K562 (cell line): ENCODE data around the gene MRPL54. TPM values are rescaled to one million over a fixed set of nuclear protein-coding genes. Genes with fewer than 3 reads are reported as not detected.

Experiments used
- BHLHE40 ChIP-seq: IDR thresholded peaks from 2 replicates; pipeline ENCODE4 v1.6.1; 2011; ENCODE audit warnings: low read length, improper control_type of control experiment
- CXXC5 ChIP-seq: fragments of 250-450 bp; sonication (Bioruptor Pico); IDR thresholded peaks from 2 replicates; pipeline ENCODE4 v1.8.0; 2022; ENCODE audit warnings: inconsistent platforms, mild to moderate bottlenecking, moderate library complexity
- FOXP1 ChIP-seq: sonication (generic); formaldehyde crosslinking; IDR thresholded peaks from 2 replicates; pipeline ENCODE4 v1.8.0; 2022; ENCODE audit warnings: mild to moderate bottlenecking, missing genetic modification reagents
- HMG20B ChIP-seq: fragments of 250-450 bp; sonication (Bioruptor Pico); IDR thresholded peaks from 2 replicates; pipeline ENCODE4 v1.5.0; 2021; ENCODE audit warnings: mild to moderate bottlenecking
- MCM7 ChIP-seq, 2 experiments: fragments of 450-650 bp; IDR thresholded peaks; 2 replicates each; pipeline ENCODE4 v1.6.1; 2016 to 2018
- MEIS2 ChIP-seq: fragments of 450-650 bp; IDR thresholded peaks from 2 replicates; pipeline ENCODE4 v1.6.1; 2014; ENCODE audit warnings: mild to moderate bottlenecking; ENCODE audit not compliant: partially characterized antibody
- MYNN ChIP-seq, 2 experiments: sonication (generic); formaldehyde crosslinking in 1 of 2; IDR thresholded peaks; 2 replicates each; pipeline versions ENCODE4 v1.5.0 to v1.6.1; 2016 to 2020; ENCODE audit warnings: antibody characterized with exemption in 1 of 2, missing genetic modification reagents in 1 of 2
- NFIC ChIP-seq: fragments of 450-650 bp; IDR thresholded peaks from 2 replicates; pipeline ENCODE4 v1.6.1; 2017; ENCODE audit warnings: mild to moderate bottlenecking, inconsistent platforms
- PML ChIP-seq: IDR thresholded peaks from 2 replicates; pipeline ENCODE4 v1.6.1; 2012; ENCODE audit warnings: low read length, inconsistent platforms
- SETDB1 ChIP-seq: IDR thresholded peaks from one replicate; pipeline ENCODE4 v1.6.1; 2012; ENCODE audit warnings: low read length, control low read depth, inconsistent platforms
- SIX5 ChIP-seq, 2 experiments: IDR thresholded peaks; 2 replicates each; pipeline ENCODE4 v1.6.1; 2011; ENCODE audit warnings: low read length in 2 of 2, borderline replicate concordance in 1 of 2, low read depth in 1 of 2, mild to moderate bottlenecking in 1 of 2, moderate library complexity in 1 of 2; ENCODE audit not compliant: insufficient read depth in 1 of 2
- ZNF324 ChIP-seq: fragments of 250-450 bp; sonication (Bioruptor Pico); IDR thresholded peaks from 2 replicates; pipeline ENCODE4 v1.4.0; 2020; ENCODE audit warnings: mild to moderate bottlenecking
- ZNF354B ChIP-seq: fragments of 250-450 bp; sonication (Bioruptor Pico); IDR thresholded peaks from 2 replicates; pipeline ENCODE4 v1.4.0; 2020
- ZNF766 ChIP-seq: fragments of 200-800 bp; sonication (Bioruptor generic); conservative IDR thresholded peaks from 2 replicates; pipeline ENCODE4 v1.6.1; 2016; ENCODE audit warnings: missing genetic modification characterization, missing compliant biosample characterization
- polyA plus RNA-seq, 8 experiments: library from polyadenylated mRNA; depleted of rRNA in 4 of 8; stranded (reverse) in 5 of 8; unstranded in 3 of 8; fragments of >200 nt; fragmentation: Nextera tagmentation in 2 of 8; fragmentation: Illumina TruSeq in 1 of 8; extraction: Ambion mirVana in 2 of 8; extraction: Trizol in 1 of 8; gene quantifications; 2 replicates each; pipeline versions ENCODE4 v1.2.1 to v1.2.3, GENCODE V29; 2011 to 2014; ENCODE audit warnings: inconsistent platforms in 1 of 8, missing spikeins in 1 of 8
- total RNA-seq, 7 experiments: library from RNA; depleted of rRNA in 6 of 7; stranded (reverse); fragments of >200 nt in 6 of 7; fragmentation: Illumina TruSeq in 2 of 7; extraction: Trizol in 2 of 7; gene quantifications; 2 replicates each; pipeline versions ENCODE4 v1.2.1 to v1.2.3, GENCODE V29; 2011 to 2021; ENCODE audit warnings: low replicate concordance in 1 of 7
- TF ChIP-seq, protein P1 (sequence below): fragments of 450-650 bp; IDR thresholded peaks from 2 replicates; pipeline ENCODE4 v1.7.1; 2018; ENCODE audit warnings: mild to moderate bottlenecking, low read depth; ENCODE audit not compliant: partially characterized antibody
- TF ChIP-seq, protein P2 (sequence below): sonication (generic); formaldehyde crosslinking; IDR thresholded peaks from 2 replicates; pipeline ENCODE4 v1.8.0; 2022; ENCODE audit warnings: mild to moderate bottlenecking, missing genetic modification reagents
- TF ChIP-seq, protein P3 (sequence below): IDR thresholded peaks from 2 replicates; pipeline ENCODE4 v1.6.1; 2011; ENCODE audit not compliant: insufficient read length; ENCODE audit errors: extremely low read depth
- TF ChIP-seq, protein P4 (sequence below): sonication (generic); formaldehyde crosslinking; IDR thresholded peaks from 2 replicates; pipeline ENCODE4 v1.8.1; 2022; ENCODE audit warnings: missing genetic modification reagents
- TF ChIP-seq, protein P5 (sequence below): sonication (generic); formaldehyde crosslinking; IDR thresholded peaks from 2 replicates; pipeline ENCODE4 v1.4.0; 2020; ENCODE audit warnings: mild to moderate bottlenecking, missing genetic modification reagents

MRPL54 gene
- total and polyA plus RNA-seq, 9 of the 15 experiments (the other 6 are each of a cell fraction or from before 2014, with no cell fraction given) = 3.5 to 120 (median 56.9) TPM

DNA sequence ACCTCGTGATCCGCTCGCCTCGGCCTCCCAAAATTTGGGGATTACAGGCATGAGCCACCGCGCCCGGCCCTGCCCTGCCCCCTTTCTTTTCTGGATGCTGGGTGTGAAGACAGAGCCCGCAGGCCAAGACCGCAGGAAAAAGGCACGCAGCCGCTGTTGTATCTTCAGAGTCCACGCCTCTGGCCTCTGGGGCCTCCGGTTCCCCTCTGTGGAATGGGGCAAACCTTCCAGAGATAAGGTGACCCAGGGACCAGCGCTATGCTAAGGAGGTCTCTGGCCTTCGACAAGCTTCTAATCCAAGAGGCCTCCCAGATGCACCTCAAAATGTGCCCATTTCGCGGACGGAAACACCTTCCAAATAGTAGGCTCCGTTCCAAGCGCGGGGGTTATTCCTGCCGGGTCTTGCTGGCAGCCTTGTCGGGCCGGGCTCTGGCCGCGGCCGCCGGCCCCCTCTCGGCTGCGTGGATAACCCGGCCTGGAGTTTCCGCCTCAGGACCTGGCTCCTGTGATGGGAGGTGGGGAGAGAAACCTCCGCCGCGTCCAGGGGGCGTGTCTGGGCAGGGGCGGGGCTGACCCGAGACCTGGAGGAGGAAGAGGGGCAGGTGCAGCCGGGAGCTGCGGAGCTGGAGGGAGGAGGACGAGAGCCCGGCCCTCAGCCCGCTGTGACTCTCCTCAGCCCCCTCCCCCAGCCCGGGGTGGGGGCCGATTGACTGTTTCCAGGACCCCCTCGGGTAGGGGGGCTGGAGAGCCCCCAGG, 41.2 kb upstream of the MRPL54 start (continued):
- TF ChIP-seq, protein P1, sequence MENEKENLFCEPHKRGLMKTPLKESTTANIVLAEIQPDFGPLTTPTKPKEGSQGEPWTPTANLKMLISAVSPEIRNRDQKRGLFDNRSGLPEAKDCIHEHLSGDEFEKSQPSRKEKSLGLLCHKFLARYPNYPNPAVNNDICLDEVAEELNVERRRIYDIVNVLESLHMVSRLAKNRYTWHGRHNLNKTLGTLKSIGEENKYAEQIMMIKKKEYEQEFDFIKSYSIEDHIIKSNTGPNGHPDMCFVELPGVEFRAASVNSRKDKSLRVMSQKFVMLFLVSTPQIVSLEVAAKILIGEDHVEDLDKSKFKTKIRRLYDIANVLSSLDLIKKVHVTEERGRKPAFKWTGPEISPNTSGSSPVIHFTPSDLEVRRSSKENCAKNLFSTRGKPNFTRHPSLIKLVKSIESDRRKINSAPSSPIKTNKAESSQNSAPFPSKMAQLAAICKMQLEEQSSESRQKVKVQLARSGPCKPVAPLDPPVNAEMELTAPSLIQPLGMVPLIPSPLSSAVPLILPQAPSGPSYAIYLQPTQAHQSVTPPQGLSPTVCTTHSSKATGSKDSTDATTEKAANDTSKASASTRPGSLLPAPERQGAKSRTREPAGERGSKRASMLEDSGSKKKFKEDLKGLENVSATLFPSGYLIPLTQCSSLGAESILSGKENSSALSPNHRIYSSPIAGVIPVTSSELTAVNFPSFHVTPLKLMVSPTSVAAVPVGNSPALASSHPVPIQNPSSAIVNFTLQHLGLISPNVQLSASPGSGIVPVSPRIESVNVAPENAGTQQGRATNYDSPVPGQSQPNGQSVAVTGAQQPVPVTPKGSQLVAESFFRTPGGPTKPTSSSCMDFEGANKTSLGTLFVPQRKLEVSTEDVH = peak; percentile 74
- TF ChIP-seq FOXP1 (CRISPR knock-in tag) (peak; percentile 85), ZNF354B (CRISPR knock-in tag) (no peak), MCM7 (IDR thresholded peaks at IDR 0.05) (no peak), SETDB1 (no peak), HMG20B (CRISPR knock-in tag) (no peak), BHLHE40 (peak; percentile 69), MYNN (IDR thresholded peaks at IDR 0.05) (0 out of 2 replicates have a peak, but pooled peaks have one; percentile 16), MYNN (CRISPR knock-in tag; IDR thresholded peaks at IDR 0.05) (no peak), CXXC5 (peak; percentile 91), ZNF324 (no peak), PML (no peak), MEIS2 (peak; percentile 24), ZNF766 (CRISPR knock-in tag) (peak; percentile 96), NFIC (peak; percentile 65; the same call in 1 of the 2 replicates), SIX5 (IDR thresholded peaks at IDR 0.05; ENCODE audit: borderline replicate concordance in 1 of 2, insufficient read depth in 1 of 2, low read depth in 1 of 2, low read length in 2 of 2) (no peak)
- TF ChIP-seq, protein P2, sequence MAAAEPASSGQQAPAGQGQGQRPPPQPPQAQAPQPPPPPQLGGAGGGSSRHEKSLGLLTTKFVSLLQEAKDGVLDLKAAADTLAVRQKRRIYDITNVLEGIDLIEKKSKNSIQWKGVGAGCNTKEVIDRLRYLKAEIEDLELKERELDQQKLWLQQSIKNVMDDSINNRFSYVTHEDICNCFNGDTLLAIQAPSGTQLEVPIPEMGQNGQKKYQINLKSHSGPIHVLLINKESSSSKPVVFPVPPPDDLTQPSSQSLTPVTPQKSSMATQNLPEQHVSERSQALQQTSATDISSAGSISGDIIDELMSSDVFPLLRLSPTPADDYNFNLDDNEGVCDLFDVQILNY (CRISPR knock-in tag) = no peak
- TF ChIP-seq, protein P3, sequence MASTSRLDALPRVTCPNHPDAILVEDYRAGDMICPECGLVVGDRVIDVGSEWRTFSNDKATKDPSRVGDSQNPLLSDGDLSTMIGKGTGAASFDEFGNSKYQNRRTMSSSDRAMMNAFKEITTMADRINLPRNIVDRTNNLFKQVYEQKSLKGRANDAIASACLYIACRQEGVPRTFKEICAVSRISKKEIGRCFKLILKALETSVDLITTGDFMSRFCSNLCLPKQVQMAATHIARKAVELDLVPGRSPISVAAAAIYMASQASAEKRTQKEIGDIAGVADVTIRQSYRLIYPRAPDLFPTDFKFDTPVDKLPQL = no peak
- TF ChIP-seq, protein P4, sequence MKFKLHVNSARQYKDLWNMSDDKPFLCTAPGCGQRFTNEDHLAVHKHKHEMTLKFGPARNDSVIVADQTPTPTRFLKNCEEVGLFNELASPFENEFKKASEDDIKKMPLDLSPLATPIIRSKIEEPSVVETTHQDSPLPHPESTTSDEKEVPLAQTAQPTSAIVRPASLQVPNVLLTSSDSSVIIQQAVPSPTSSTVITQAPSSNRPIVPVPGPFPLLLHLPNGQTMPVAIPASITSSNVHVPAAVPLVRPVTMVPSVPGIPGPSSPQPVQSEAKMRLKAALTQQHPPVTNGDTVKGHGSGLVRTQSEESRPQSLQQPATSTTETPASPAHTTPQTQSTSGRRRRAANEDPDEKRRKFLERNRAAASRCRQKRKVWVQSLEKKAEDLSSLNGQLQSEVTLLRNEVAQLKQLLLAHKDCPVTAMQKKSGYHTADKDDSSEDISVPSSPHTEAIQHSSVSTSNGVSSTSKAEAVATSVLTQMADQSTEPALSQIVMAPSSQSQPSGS (CRISPR knock-in tag) = no peak
- TF ChIP-seq, protein P5, sequence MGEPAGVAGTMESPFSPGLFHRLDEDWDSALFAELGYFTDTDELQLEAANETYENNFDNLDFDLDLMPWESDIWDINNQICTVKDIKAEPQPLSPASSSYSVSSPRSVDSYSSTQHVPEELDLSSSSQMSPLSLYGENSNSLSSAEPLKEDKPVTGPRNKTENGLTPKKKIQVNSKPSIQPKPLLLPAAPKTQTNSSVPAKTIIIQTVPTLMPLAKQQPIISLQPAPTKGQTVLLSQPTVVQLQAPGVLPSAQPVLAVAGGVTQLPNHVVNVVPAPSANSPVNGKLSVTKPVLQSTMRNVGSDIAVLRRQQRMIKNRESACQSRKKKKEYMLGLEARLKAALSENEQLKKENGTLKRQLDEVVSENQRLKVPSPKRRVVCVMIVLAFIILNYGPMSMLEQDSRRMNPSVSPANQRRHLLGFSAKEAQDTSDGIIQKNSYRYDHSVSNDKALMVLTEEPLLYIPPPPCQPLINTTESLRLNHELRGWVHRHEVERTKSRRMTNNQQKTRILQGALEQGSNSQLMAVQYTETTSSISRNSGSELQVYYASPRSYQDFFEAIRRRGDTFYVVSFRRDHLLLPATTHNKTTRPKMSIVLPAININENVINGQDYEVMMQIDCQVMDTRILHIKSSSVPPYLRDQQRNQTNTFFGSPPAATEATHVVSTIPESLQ = no peak
